Measurements from ENCODE around the gene GPBAR1.

GPBAR1 gene

GRCh38 chr2:218286570-218287459, 26.0 kb downstream of the GPBAR1 start:
- DNase-seq = peak; percentile 81 to 85

- no peak for DNase-seq
Measured at GRCh38 chr2:218289639-218290315, 29.0 kb downstream of the GPBAR1 start.

- peak; percentile 57 to 62 for DNase-seq
Measured at GRCh38 chr2:218290316-218291261, 29.8 kb downstream of the GPBAR1 start.

GRCh38 chr2:218291318-218292047, 30.7 kb downstream of the GPBAR1 start:
- DNase-seq = peak; percentile 47

- DNase-seq = peak; percentile 84 to 90
Measured at GRCh38 chr2:218292048-218293014, 31.5 kb downstream of the GPBAR1 start, which contains the start of gene TMBIM1. Gene TMBIM1, minus strand, starts transcription at chr2:218292503. Its CDS starts 10,362 bp downstream, at chr2:218282141.

DNA sequence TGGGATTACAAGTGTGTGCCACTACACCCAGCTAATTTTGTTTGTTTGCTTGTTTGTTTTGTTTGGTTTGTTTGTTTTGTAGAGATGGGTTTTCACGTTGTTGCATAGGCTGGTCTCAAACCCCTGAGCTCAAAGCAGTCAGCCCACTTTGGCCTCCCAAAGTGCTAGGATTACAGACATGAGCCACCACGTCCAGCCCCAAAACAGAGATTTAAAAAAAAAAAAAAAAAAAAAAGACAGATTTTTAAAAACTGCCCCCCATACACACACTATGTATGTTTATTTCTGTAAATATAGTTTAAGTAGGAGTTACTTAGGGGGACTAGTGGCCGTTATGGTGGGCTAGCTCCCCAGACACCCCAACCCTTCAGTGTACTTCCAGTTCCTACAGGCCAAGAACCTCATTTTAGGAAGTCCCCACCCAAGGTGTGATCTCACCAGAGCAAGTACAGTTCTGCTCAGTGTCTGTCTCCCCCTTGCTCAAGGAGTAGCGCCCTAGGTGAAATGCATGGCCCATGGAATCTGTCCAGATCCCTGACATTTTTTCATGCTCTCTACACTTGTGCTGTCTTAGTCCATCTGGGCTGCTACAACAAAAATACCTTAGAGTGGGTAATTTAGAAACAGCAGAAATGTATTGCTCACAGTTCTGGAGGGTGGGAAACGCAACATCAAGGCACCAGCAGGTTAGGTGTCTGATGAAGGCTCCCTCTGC, 33.1 kb downstream of the GPBAR1 start:
- DNase-seq = no peak

- DNase-seq = no peak
Measured at GRCh38 chr2:218294430-218295022, 33.7 kb downstream of the GPBAR1 start.

DNA sequence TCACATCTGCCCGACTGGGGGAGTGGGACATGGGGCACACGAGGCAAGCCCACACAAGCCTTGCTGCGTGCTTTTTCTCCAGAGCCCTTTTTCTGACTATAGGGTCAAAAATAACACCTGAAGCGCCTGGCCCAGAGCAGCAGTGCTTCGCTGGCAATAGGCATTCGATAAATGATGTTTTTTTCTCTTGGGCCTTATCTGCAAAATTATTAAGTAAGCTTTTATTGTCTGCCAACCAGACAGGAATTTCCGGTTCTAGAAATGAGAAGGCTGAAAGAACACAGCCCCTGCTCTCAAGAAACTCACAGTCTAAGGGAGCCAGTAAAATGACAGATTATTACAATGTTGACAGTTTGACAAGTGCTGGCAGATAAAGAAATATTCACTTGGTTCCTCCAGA, 34.2 kb downstream of the GPBAR1 start:
- DNase-seq = no peak

GRCh38 chr2:218296200-218296599, 35.4 kb downstream of the GPBAR1 start:
- DNase-seq = no peak

DNA sequence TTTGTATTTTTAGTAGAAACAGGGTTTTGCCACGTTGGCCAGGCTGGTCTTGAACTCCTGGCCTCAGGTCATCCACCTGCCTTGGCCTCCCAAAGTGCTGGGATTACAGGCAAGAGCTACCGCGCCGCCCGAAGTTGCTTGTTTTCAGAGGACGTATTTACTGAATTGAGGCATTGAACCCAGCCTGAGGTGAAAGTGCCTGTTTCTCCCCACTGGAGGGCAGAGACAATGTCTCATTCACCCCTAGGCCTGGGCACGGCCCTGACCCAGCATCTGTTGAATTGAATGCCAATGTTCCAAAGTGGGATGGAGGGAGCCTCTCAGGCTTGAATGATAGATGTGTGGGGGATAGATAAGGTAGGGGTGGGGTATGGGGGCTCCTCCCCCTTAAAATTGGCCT, 36.0 kb downstream of the GPBAR1 start:
- no peak for DNase-seq

DNA sequence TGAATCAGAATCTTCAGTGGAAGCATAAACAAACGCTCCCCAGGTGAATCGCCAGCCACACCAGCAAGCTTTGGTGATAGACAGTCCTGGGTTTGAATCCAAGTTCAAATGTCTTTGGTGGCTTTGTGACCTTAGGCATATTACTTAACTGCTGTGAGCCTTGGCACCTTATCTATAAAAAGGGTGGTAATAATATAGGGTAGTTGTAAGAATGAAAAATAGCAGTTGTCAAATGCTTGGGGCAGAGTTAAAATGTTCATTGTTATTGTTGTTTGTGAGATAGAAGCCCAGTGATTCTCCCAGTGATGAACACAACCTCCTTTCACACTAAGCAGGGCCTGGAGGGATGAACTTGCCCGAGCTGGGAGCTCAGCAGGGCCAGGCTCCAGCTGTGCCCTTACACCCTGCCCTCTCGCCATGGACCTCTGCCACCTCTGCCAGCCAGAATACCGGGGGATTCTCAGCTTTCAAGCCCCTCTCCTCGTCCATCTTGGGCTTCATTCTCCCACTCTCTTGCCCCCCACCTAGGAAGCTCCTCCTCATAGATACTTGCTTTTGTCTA, 37.6 kb downstream of the GPBAR1 start:
- no peak for DNase-seq

- DNase-seq = no peak
Measured at GRCh38 chr2:218300141-218300540, 39.3 kb downstream of the GPBAR1 start.

- DNase-seq = peak; percentile 91 to 92
Measured at GRCh38 chr2:218301176-218301819, 40.5 kb downstream of the GPBAR1 start.

DNA sequence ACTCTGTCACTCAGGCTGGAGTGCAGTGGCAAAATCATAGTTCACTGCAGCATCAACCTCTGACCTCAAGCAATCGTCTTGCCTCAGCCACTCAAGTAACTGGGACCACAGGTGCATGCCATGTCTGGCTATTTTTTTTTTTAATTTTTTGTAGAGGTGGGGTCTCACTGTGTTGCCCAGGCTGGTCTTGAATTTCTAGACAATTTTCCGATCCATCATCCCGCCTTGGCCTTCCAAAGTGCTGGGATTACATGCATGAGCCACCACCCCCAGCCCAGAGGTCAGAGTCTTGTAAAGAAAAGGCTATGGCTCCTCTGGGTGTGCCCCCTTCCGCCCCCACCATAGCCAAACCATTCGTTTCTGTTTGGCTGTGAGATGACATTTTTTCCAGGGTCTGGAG, 44.6 kb downstream of the GPBAR1 start:
- no peak for DNase-seq

- no peak for DNase-seq
Measured at GRCh38 chr2:218306184-218306920, 45.5 kb downstream of the GPBAR1 start.

DNA sequence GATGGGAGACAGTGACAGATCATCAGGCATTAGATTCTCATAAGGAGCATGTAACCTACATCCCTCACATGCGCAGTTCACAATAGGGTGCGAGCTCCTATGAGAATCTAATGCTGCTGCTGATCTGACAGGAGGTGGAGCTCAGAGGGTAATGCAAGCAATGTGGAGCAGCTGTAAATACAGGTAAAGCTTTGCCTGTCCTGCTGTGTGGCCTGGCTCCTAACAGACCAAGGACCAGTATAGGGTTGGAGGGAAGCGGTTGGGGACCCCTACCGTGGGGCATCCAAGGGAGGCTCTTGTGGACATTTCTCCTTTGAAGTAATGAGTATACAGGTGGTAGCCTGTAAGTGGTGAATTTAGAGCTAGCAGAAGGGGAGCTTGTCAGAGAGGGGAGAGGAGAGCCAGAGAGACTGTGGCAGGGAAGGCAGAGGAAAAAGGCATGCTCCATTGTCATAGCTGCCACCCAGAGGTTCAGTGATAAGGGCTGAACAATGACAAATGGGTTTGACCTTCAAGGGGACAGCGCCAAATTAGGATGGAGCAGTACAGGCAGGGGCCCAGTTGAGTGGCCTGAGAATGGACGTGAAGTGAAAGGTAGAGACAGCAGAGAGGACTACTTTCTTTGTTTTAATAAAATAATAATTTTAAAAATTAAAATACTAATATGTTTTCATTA, 46.7 kb downstream of the GPBAR1 start:
- DNase-seq = no peak

DNA sequence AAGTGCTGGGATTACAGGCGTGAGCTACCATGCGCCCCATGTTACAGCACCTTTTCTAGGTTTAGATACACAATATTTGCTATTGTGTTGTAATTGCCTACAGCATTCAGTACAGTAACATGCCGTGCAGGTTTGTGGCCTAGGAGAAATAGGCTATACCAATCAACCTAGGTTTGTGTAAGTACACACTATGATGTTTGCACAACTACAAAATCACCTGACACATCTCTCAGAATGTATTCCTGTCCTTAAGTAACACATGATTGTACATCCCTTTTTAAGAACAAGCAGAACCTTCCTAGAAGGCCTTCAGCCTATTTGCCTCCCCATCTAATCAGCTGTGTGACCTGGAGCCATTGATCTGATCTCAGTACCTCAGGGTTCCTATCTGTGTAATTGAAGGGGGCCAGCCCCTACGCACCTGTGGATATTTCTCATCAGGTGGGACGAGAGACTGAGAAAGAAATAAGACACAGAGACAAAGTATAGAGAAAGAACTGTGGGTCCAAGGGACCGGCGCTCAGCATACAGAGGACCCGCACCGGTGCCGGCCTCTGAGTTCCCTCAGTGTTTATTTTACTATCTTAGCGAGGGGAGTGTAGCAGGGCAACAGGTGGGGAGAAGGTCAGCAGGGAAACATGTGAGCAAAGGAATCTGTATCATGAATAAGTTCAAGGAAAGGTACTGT, 50.2 kb downstream of the GPBAR1 start:
- DNase-seq = no peak

Data from activated T-cell treated with anti-CD3 and anti-CD28 coated beads, Interleukin-2, amount 50 U/mL, for 48 hours (primary cell).